ENCODE data around the gene NAPG.

- TF ChIP-seq POLR2AphosphoS5 (IDR thresholded peaks at IDR 0.05) (no peak), POLR2A (IDR thresholded peaks at IDR 0.05) (no peak), CTCF (IDR thresholded peaks at IDR 0.05) (no peak), EP300 (IDR thresholded peaks at IDR 0.05) (no peak)
These were observed 40.0 kb downstream of the NAPG start for GRCh38 chr18:10565835-10566234.
